K562 (cell line): ENCODE data around the gene FKBP9. TPM values are rescaled to one million over a fixed set of nuclear protein-coding genes. Genes with fewer than 3 reads are reported as not detected.
A peak's percentile ranks its signal among the peaks of the same experiment; 100 is the strongest.

Experiments
- ATAC-seq: fragments of 200-7000 bp; cut with Tn5 transposase; 3 replicates; pipeline ENCODE4 v1.9.1; 2020; ENCODE audit warnings: moderate library complexity
- BruUV-seq: library from RNA; stranded (reverse); fragments of 400-500 nt; replicated peaks from 2 replicates; lab custom pipeline; 2021; lab: Mats Ljungman, UMichigan
- CTCF ChIA-PET: fragments of 300-600 bp; formaldehyde crosslinking; extraction: SDS; loops from one replicate; lab custom pipeline; 2021; ENCODE audit warnings: low intra/inter-chr PET ratio; lab: Yijun Ruan, JAX
- POLR2A ChIA-PET: fragments of 300-600, 350-650 bp; sonication (Branson Sonifier 250); formaldehyde crosslinking; extraction: SDS; loops from one replicate; lab custom pipeline; 2021; ENCODE audit warnings: antibody characterized with exemption, inconsistent platforms; lab: Yijun Ruan, JAX
- DNase-seq, 4 experiments: peaks; one replicate each; pipeline versions ENCODE4 v3.0.0 to v3.0.0-alpha.2; 2011 to 2018; ENCODE audit warnings: low spot score in 3 of 4, mixed read lengths in 3 of 4; ENCODE audit errors: extremely low read depth in 1 of 4
- FAIRE-seq: peaks from 2 replicates; lab custom pipeline; 2011; peaks lifted over from hg19 to GRCh38; lab: Jason Lieb, UNC
- H2AFZ ChIP-seq: 2 replicates; pipeline ENCODE4 v1.6.0; 2011; ENCODE audit warnings: low read depth, low read length, control low read depth, inconsistent platforms
- H3K27ac ChIP-seq: fragments of 200-600 bp; 3 replicates; pipeline ENCODE4 v1.8.0; 2011; ENCODE audit warnings: low read depth, mild to moderate bottlenecking, control low read depth, inconsistent platforms, low read length, moderate library complexity, mixed read lengths; ENCODE audit errors: extremely low read depth
- H3K27me3 ChIP-seq, 2 experiments: fragments of 300-600 bp in 1 of 2; 2 replicates in 1 of 2; 3 replicates in 1 of 2; pipeline versions ENCODE4 v1.6.0 to v1.8.0; 2011; ENCODE audit warnings: inconsistent platforms in 2 of 2, low read length in 2 of 2, mild to moderate bottlenecking in 1 of 2, mixed read lengths in 1 of 2, moderate library complexity in 1 of 2; ENCODE audit not compliant: control insufficient read depth in 2 of 2, insufficient read depth in 2 of 2
- H3K36me3 ChIP-seq: fragments of 300-600 bp; 3 replicates; pipeline ENCODE4 v1.8.0; 2011; ENCODE audit warnings: mild to moderate bottlenecking, low read length, inconsistent platforms; ENCODE audit not compliant: control insufficient read depth, insufficient read depth
- H3K4me1 ChIP-seq, 2 experiments: fragments of 200-600 bp in 1 of 2; replicated peaks in 1 of 2; 2 replicates in 1 of 2; 3 replicates in 1 of 2; pipeline versions ENCODE4 v1.5.1 to v1.8.0; 2011; ENCODE audit warnings: inconsistent platforms in 2 of 2, low read length in 2 of 2, mild to moderate bottlenecking in 1 of 2, mixed read lengths in 1 of 2, moderate library complexity in 1 of 2; ENCODE audit not compliant: control insufficient read depth in 2 of 2, insufficient read depth in 2 of 2
- H3K4me2 ChIP-seq: 2 replicates; pipeline ENCODE4 v1.6.1; 2011; ENCODE audit warnings: low read length, control low read depth, inconsistent platforms, mixed read lengths; ENCODE audit not compliant: insufficient read depth
- H3K4me3 ChIP-seq: fragments of 200-600 bp; sonication (generic), shearing (Covaris generic); 2 replicates; pipeline ENCODE4 v1.5.1; 2016; ENCODE audit warnings: control low read depth, inconsistent platforms
- H3K79me2 ChIP-seq: fragments of 200-600 bp; 3 replicates; pipeline ENCODE4 v1.8.0; 2011; ENCODE audit warnings: low read length, inconsistent platforms; ENCODE audit not compliant: control insufficient read depth, insufficient read depth
- H3K9ac ChIP-seq, 2 experiments: 2 replicates each; pipeline versions ENCODE4 v1.6.0 to v1.6.1; 2011; ENCODE audit warnings: low read depth in 2 of 2, low read length in 2 of 2, control low read depth in 1 of 2, inconsistent platforms in 1 of 2, mild to moderate bottlenecking in 1 of 2, mixed read lengths in 1 of 2; ENCODE audit not compliant: insufficient read depth in 1 of 2
- H3K9me1 ChIP-seq: one replicate; pipeline ENCODE4 v1.6.0; 2011; ENCODE audit warnings: inconsistent platforms, mild to moderate bottlenecking, low read length, moderate library complexity; ENCODE audit not compliant: control insufficient read depth, insufficient read depth
- H3K9me3 ChIP-seq: replicated peaks from 2 replicates; pipeline ENCODE4 v1.5.1; 2011; ENCODE audit warnings: low read depth, low read length, inconsistent platforms; ENCODE audit not compliant: control insufficient read depth, insufficient read depth
- H4K20me1 ChIP-seq: replicated peaks from 2 replicates; pipeline ENCODE4 v1.6.1; 2011; ENCODE audit warnings: low read length, inconsistent platforms, mixed read lengths; ENCODE audit not compliant: control insufficient read depth, insufficient read depth
- ATF6 ChIP-seq: sonication (generic); formaldehyde crosslinking; IDR thresholded peaks from 2 replicates; pipeline ENCODE4 v1.4.0; 2020; ENCODE audit warnings: mild to moderate bottlenecking, missing genetic modification reagents
- ATF7 ChIP-seq: fragments of 450-650 bp; IDR thresholded peaks from 2 replicates; pipeline ENCODE4 v1.7.1; 2014; ENCODE audit warnings: mild to moderate bottlenecking, moderate library complexity
- CBX3 ChIP-seq, 2 experiments: IDR thresholded peaks; 1 replicate in 1 of 2; 2 replicates in 1 of 2; pipeline ENCODE4 v1.6.1; 2012; ENCODE audit warnings: inconsistent platforms in 2 of 2, low read length in 2 of 2, borderline replicate concordance in 1 of 2, control low read depth in 1 of 2
- DMBX1 ChIP-seq: fragments of 250-450 bp; sonication (Bioruptor Pico); IDR thresholded peaks from 2 replicates; pipeline ENCODE4 v1.8.0; 2022; ENCODE audit warnings: inconsistent platforms, mild to moderate bottlenecking, moderate library complexity, borderline replicate concordance
- E2F4 ChIP-seq: sonication (generic); formaldehyde crosslinking; IDR thresholded peaks from 2 replicates; pipeline ENCODE4 v1.8.0; 2022; ENCODE audit warnings: mild to moderate bottlenecking, low read depth, missing genetic modification reagents
- ILK ChIP-seq: fragments of 450-650 bp; IDR thresholded peaks from 2 replicates; pipeline ENCODE4 v1.6.1; 2016; ENCODE audit warnings: missing genetic modification characterization, low read depth, mild to moderate bottlenecking, missing compliant biosample characterization, moderate library complexity, borderline replicate concordance
- L3MBTL2 ChIP-seq: fragments of 450-650 bp; IDR thresholded peaks from 2 replicates; pipeline ENCODE4 v1.6.1; 2016; ENCODE audit warnings: mild to moderate bottlenecking, moderate library complexity
- SPI1 ChIP-seq: IDR thresholded peaks from 2 replicates; pipeline ENCODE4 v1.6.1; 2011; ENCODE audit warnings: low read depth, low read length, control low read depth, borderline replicate concordance
- TBP ChIP-seq: optimal IDR thresholded peaks from 2 replicates; pipeline ENCODE3; 2011; ENCODE audit warnings: low read depth, low read length, improper control_type of control experiment
- TRIM24 ChIP-seq, 2 experiments: fragments of 450-650 bp; IDR thresholded peaks; 2 replicates each; pipeline ENCODE4 v1.6.1; 2016
- TRIM28 ChIP-seq: fragments of 450-650 bp; IDR thresholded peaks from 2 replicates; pipeline ENCODE4 v1.6.1; 2017
- ZNF445 ChIP-seq: fragments of 250-450 bp; sonication (Bioruptor Pico); IDR thresholded peaks from 2 replicates; pipeline ENCODE4 v1.4.0; 2020; ENCODE audit warnings: low read depth, mild to moderate bottlenecking, moderate library complexity
- ZNF507 ChIP-seq: conservative IDR thresholded peaks from 2 replicates; pipeline ENCODE4 v1.6.1; 2017; ENCODE audit warnings: missing genetic modification characterization, missing compliant biosample characterization
- ZNF707 ChIP-seq: fragments of 250-450 bp; sonication (Bioruptor Pico); conservative IDR thresholded peaks from 2 replicates; pipeline ENCODE4 v1.8.0; 2022; ENCODE audit warnings: inconsistent platforms, mild to moderate bottlenecking, moderate library complexity
- WGBS: fragments of 100-300 bp; shearing (Covaris generic); methylation state at CpG from one replicate; pipeline ENCODE4 v1.1.6; 2016; ENCODE audit warnings: low coverage, mixed read lengths; ENCODE audit not compliant: insufficient coverage; ENCODE audit errors: missing lambda C conversion rate; 5-methylcytosine and 5-hydroxymethylcytosine counted together
- in situ Hi-C: fragments of 300-500 bp; cut with MboI; formaldehyde crosslinking; loops from 4 replicates; pipeline ENCODE4 v1.15.0; 2018; ENCODE audit warnings: inconsistent platforms, mixed read lengths
- intact Hi-C: fragments of 100-400 bp; cut with micrococcal nuclease; formaldehyde crosslinking; loops from 2 replicates; pipeline ENCODE4 v1.14.2; 2022
- polyA plus RNA-seq, 8 experiments: library from polyadenylated mRNA; depleted of rRNA in 4 of 8; stranded (reverse) in 5 of 8; unstranded in 3 of 8; fragments of >200 nt; fragmentation: Nextera tagmentation in 2 of 8; fragmentation: Illumina TruSeq in 1 of 8; extraction: Ambion mirVana in 2 of 8; extraction: Trizol in 1 of 8; gene quantifications; 2 replicates each; pipeline versions ENCODE4 v1.2.1 to v1.2.3, GENCODE V29; 2011 to 2014; ENCODE audit warnings: inconsistent platforms in 1 of 8, missing spikeins in 1 of 8
- total RNA-seq, 7 experiments: library from RNA; depleted of rRNA in 6 of 7; stranded (reverse); fragments of >200 nt in 6 of 7; fragmentation: Illumina TruSeq in 2 of 7; extraction: Trizol in 2 of 7; gene quantifications; 2 replicates each; pipeline versions ENCODE4 v1.2.1 to v1.2.3, GENCODE V29; 2011 to 2021; ENCODE audit warnings: low replicate concordance in 1 of 7

Gene FKBP9
- total and polyA plus RNA-seq, 9 of the 15 experiments (the other 6 are each of a cell fraction or from before 2014, with no cell fraction given): 5.9 to 23.7 (median 15.8) TPM

GRCh38 chr7:32942415-32943251 lies 14.6 kb upstream of the FKBP9 start (continued):
- TF ChIP-seq ZNF445 (CRISPR knock-in tag) (no peak), ATF7 (peak; percentile 50; the same call in 1 of the 2 replicates), E2F4 (CRISPR knock-in tag) (no peak), SPI1 (no peak)

GRCh38 chr7:32943252-32944030 lies 13.8 kb upstream of the FKBP9 start:
- intact Hi-C loops: loop anchor here (1.0 to 5.0 kb wide), 6 partner anchors 36 to 251 kb away; partner anchors contain the start of genes KBTBD2 and NT5C3A
- DNase-seq (no peak), FAIRE-seq (peak; percentile 52), ATAC-seq (no peak)
- Histone ChIP-seq H3K4me1 (peaks cover 2 to 11% of the 10 kb centered on the region in 2 experiments; a peak in 3 of 5 replicates), H3K4me2 (peak overlapping the region; percentile 93; the same call in 1 of the 2 replicates), H3K79me2 (peaks cover 34% of the 10 kb centered on the region), H3K9me3 (peaks cover 11% of the 10 kb centered on the region), H2AFZ (peak overlapping the region; percentile 84), H3K36me3 (peaks cover 8% of the 10 kb centered on the region; the same call in 1 of the 3 replicates), H3K27me3 (no peaks in the 10 kb centered on the region), H3K9me1 (no peaks in the 10 kb centered on the region), H3K9ac (peak overlapping the region in 1 of 2 experiments; percentile 97; a peak in 3 of 4 replicates), H3K4me3 (peak overlapping the region; percentile 84), H4K20me1 (no peaks in the 10 kb centered on the region), H3K27ac (peak overlapping the region; percentile 90; the same call in 2 of the 3 replicates)
- POLR2A ChIA-PET: interaction anchor here (0.7 to 2.8 kb wide), 3 partner anchors 8 to 127 kb away, joined by 3 to 21 read pairs (median 3); partner anchors contain the start of gene FKBP9
- CTCF ChIA-PET: interaction anchor here (0.6 to 2.0 kb wide), 3 partner anchors 53 to 124 kb away, joined by 3 to 9 read pairs (median 3); no protein-coding TSS in a partner anchor
- BruUV-seq: no TSS peak
- 15% methylated on average over 6 of the region's 6 CpGs for WGBS
- in situ Hi-C loops: no loop called here
- TF ChIP-seq ZNF707: 0 out of 2 replicates have a peak, but pooled peaks have one; percentile 32
- 0 out of 2 replicates have a peak, but pooled peaks have one; percentile 8 for TF ChIP-seq DMBX1 (CRISPR knock-in tag)
- peak in 1 of 2 experiments; percentile 65; a peak in 1 of 3 replicates for TF ChIP-seq CBX3 (IDR thresholded peaks at IDR 0.05; ENCODE audit: borderline replicate concordance in 1 of 2, low read length in 2 of 2)
- no peak for TF ChIP-seq ILK (tag)
- TF ChIP-seq TRIM24 (IDR thresholded peaks at IDR 0.05): peak in 1 of 2 experiments; percentile 48; a peak in 1 of 4 replicates
- no peak for TF ChIP-seq L3MBTL2
- peak; percentile 3 for TF ChIP-seq TBP
- peak; percentile 67; the same call in 1 of the 2 replicates for TF ChIP-seq TRIM28
- peak; percentile 66 for TF ChIP-seq ZNF507 (tag)
- TF ChIP-seq ATF6 (CRISPR knock-in tag): no peak
